Measurements from ENCODE around the gene CHRNB1.

Gene CHRNB1

DNA sequence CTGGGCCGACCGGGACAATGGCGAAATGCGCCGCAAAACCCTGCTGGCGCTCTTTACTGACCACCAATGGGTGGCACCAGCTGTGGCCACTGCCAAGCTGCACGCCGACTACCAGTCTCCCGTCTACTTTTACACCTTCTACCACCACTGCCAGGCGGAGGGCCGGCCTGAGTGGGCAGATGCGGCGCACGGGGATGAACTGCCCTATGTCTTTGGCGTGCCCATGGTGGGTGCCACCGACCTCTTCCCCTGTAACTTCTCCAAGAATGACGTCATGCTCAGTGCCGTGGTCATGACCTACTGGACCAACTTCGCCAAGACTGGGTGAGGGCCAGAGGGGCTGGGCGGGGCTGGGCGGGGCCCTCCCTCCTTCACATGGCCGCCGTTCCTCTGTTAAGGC is 29.1 kb upstream of the CHRNB1 start:
- no peak for DNase-seq (ENCODE audit: low read depth)

GRCh38 chr17:7416323-7416722 is 28.5 kb upstream of the CHRNB1 start:
- no peak for DNase-seq (ENCODE audit: low read depth)

DNA sequence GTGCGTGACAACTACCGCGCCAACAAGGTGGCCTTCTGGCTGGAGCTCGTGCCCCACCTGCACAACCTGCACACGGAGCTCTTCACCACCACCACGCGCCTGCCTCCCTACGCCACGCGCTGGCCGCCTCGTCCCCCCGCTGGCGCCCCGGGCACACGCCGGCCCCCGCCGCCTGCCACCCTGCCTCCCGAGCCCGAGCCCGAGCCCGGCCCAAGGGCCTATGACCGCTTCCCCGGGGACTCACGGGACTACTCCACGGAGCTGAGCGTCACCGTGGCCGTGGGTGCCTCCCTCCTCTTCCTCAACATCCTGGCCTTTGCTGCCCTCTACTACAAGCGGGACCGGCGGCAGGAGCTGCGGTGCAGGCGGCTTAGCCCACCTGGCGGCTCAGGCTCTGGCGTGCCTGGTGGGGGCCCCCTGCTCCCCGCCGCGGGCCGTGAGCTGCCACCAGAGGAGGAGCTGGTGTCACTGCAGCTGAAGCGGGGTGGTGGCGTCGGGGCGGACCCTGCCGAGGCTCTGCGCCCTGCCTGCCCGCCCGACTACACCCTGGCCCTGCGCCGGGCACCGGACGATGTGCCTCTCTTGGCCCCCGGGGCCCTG is 27.7 kb upstream of the CHRNB1 start:
- no peak for DNase-seq (ENCODE audit: low read depth)

- no peak for DNase-seq (ENCODE audit: low read depth)
These were observed 26.2 kb upstream of the CHRNB1 start for GRCh38 chr17:7418472-7419152.

DNA sequence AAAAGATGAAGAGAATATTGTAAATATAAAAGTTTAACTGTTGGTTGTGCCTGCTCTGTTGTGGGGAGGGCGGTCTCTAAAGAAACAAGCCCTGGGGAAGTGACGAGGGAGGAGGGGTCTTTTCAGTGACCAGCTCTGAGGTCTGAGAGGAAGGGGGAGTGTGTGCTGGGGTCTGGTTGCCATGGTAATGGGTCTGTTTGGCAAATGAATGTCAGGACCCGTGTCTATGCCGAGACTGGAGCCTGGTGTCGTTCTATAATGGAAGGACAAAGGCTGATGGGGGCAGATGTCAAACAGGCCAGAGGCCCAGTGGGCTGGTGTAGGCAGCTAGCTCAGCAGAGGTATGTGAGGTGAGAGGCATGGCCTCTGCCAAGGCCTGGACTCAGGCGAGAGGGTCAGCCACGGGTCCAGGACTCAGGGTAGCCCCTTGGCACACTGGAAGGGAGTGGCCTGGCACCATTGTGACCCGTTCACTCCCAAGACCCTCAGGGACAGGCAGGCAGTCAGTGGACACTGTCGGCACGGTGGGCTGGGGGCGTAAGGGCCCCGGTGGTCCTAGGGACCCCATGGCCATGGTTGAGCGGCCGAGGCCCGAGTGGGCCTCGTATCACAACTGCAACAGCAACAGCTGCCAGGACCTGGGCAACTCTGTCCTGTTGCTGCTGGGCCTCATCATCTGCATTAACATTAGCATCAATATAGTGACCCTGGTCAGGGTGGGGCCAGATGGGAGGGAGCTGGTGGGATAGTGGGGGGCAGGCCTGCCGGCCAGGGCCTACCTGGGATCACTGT is 24.8 kb upstream of the CHRNB1 start, which contains the start of gene SPEM1:
Gene SPEM1, plus strand, starts transcription at position 506 of the 792 bp plus-strand sequence. Its CDS starts 61 bp downstream, at position 567.
- DNase-seq (ENCODE audit: low read depth): no peak

DNA sequence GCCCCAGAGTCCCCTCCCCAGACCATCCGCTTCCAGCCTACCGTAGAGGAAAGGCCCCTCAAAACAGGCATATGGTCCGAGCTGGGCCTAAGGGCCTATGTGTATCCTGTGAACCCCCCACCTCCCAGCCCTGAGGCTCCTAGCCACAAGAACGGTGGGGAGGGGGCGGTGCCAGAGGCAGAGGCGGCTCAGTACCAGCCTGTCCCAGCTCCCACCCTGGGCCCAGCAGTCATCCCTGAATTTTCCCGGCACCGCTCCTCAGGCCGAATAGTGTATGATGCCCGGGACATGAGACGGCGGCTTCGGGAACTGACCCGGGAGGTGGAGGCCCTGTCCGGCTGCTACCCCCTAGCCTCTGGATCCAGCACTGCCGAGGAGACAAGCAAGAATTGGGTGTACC is 23.7 kb upstream of the CHRNB1 start:
- DNase-seq (ENCODE audit: low read depth): no peak

GRCh38 chr17:7423679-7424078 is 21.2 kb upstream of the CHRNB1 start:
- DNase-seq (ENCODE audit: low read depth): no peak

DNA sequence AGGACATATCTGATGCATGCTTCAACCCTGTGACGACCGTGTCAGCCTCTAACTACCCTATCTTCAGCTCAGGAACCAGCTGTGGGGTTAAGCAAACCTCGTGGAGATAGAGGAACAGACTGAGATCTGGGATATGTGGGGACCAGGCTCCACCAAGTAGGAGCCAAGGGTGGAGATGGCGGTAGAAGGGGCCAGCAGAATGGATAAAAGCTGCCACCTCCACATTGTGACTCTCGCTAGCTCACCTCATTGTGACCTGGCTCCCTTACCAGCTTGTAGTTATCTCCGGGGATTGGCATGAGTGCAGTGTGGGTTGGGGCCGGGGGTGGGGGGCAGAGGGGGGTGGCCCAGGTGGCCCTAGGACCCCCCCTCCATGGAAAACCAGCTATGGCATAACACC is 19.5 kb upstream of the CHRNB1 start, which contains the start of gene SPEM2:
Gene SPEM2, plus strand, starts transcription at position 301 of the 400 bp plus-strand sequence. Its CDS starts 73 bp downstream, at position 374.
- no peak for DNase-seq (ENCODE audit: low read depth)

GRCh38 chr17:7425756-7426155 is 19.1 kb upstream of the CHRNB1 start:
- DNase-seq (ENCODE audit: low read depth): no peak

DNA sequence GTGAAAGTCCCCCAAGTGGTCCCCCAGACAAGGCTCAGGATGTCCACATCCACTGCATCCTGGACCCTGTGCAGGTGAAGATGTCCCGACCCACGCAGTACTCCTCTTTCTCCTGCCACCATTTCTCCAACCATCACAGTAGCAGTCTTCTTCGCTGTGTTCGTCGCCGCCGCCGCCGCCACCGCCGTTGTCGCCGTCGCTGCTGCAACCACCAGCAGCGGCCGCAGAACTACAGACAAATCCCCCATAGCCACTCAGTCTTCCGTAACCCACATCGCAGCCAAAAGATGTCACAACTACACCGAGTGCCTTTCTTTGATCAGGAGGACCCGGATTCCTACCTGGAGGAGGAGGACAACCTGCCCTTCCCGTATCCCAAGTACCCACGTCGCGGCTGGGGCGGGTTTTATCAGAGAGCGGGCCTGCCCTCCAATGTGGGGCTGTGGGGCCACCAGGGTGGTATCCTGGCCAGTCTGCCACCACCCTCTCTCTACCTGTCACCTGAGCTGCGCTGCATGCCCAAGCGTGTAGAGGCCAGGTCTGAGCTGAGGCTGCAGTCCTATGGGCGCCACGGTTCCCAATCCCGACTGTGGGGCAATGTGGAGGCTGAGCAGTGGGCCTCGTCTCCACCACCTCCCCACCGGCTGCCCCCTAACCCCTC is 18.5 kb upstream of the CHRNB1 start:
- DNase-seq (ENCODE audit: low read depth): no peak

DNA sequence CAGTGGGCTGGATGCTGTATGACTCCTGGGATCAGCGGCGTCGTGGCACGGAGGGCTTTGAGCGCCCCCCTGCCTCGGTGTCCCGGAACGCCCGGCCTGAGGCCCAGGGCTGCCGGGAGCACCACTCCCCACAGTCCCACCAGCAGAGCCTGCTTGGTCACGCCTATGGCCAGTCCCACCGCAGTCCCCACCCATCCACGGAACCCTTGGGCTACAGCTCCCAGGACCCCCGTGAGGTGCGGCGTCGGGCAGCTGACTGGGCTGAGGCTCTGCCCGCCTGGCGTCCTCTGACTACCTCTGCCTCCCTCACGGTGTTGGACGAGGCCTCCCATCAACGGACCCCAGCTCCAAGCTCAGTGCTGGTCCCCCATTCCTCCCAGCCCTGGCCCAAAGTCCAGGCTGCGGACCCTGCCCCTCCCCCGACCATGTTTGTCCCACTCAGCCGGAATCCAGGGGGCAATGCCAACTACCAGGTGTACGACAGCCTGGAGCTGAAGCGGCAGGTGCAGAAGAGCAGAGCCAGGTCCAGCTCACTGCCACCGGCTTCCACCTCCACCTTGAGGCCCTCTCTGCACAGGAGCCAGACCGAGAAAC is 17.9 kb upstream of the CHRNB1 start:
- no peak for DNase-seq (ENCODE audit: low read depth)

- no peak for DNase-seq (ENCODE audit: low read depth)
These were observed 17.3 kb upstream of the CHRNB1 start for GRCh38 chr17:7427549-7427948.

DNA sequence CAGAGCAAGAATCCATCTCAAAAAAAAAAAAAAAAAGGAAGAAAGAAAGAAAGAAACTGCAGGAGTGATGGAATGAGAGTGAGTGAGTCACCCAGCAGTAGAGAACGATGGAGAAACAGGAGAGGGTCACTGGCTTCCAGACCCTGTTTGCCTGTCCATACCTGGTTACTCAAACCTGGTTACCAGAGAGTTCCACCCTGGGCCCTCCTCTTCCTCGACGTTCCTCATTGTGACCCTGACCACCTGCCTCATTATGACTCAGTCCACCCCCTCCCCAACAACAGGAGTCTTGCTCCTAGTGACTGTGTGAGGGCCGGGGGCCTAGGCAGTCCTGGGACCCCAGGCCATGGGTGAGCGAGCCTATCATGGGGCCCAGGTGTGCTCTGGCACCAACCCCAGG is 16.3 kb upstream of the CHRNB1 start, which contains the start of gene SPEM3:
Gene SPEM3, plus strand, starts transcription at position 301 of the 400 bp plus-strand sequence. Its CDS starts 46 bp downstream, at position 347.
- DNase-seq (ENCODE audit: low read depth): no peak

- no peak for DNase-seq (ENCODE audit: low read depth)
These were observed 15.1 kb upstream of the CHRNB1 start for GRCh38 chr17:7429722-7430121.

DNA sequence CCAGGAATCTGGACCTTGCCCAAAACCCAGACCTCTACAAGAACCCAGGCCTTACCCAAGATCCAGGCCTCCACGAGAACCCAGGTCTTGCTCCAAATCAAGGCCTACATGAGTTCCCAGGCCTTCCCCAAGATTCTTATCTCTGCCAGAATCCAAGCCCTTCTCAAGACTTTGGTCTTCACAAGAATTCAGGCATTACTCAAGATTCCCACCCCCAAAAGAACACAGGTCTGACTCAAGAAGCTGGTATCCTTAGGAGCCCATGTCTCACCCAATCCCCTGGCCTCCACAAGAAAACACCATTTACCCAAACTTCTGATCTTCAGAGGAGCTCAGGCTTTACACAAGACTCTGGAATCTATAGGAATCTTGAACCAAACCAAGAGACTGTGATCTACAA is 13.6 kb upstream of the CHRNB1 start:
- no peak for DNase-seq (ENCODE audit: low read depth)

- no peak for DNase-seq (ENCODE audit: low read depth)
These were observed 12.6 kb upstream of the CHRNB1 start for GRCh38 chr17:7432296-7432695.

DNA sequence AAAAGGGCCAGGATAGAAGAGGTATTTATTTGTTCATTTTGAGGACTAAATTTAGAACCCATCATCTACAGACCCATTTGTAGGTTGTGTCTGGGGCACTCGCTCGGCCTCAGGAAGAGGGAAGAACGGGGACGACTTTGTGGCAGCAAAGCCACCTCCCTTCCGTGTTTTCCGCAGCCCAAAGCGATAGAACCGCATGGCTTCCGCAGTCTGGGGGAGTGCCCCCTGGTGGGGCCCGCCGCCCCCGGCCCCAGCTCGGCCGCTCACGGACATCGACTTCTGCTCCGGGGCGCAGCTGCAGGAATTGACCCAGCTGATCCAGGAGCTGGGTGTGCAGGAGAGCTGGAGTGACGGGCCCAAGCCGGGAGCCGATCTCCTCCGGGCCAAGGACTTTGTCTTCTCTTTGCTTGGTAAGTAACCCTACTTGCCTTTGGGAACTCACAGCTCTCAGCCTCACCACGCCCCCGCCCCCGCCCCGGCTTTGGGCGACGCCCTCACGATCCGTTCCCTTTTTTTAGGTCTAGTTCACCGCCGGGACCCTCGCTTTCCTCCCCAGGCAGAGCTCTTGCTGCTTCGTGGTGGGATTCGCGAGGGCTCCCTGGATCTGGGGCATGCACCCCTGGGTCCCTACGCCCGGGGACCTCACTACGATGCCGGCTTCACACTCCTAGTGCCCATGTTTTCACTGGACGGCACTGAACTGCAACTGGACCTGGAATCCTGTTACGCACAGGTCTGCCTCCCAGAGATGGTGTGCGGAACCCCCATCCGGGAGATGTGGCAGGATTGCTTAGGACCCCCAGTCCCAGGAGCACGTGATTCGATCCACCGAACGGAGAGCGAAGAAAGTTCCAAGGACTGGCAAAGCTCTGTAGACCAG is 8.9 kb upstream of the CHRNB1 start:
- peak; percentile 44 for DNase-seq (ENCODE audit: low read depth)

GRCh38 chr17:7436556-7437368 is 8.1 kb upstream of the CHRNB1 start:
- DNase-seq (ENCODE audit: low read depth): peak; percentile 74

GRCh38 chr17:7437369-7437863 is 7.4 kb upstream of the CHRNB1 start:
- no peak for DNase-seq (ENCODE audit: low read depth)

All from activated T-helper 1 cell treated with Interleukin-2 at 50 U/mL for 16 hours (primary cell).